HepG2 (cell line): ENCODE measurements around the gene TNFAIP8L2. TPM values are rescaled to one million over a fixed set of nuclear protein-coding genes. Genes with fewer than 3 reads are reported as not detected.

ENCODE experiments used
- CSRNP1 ChIP-seq: sonication (generic); formaldehyde crosslinking; IDR thresholded peaks from 2 replicates; pipeline ENCODE4 v1.8.1; 2023; ENCODE audit warnings: mild to moderate bottlenecking, missing genetic modification reagents
- ERF ChIP-seq: IDR thresholded peaks from 2 replicates; pipeline ENCODE4 v1.6.1; 2018; ENCODE audit warnings: missing biosample characterization, missing genetic modification reagents
- GPN1 ChIP-seq: sonication (generic); formaldehyde crosslinking; IDR thresholded peaks from 2 replicates; pipeline ENCODE4 v1.5.1; 2020; ENCODE audit warnings: missing genetic modification reagents, borderline replicate concordance
- HNRNPLL ChIP-seq: fragments of 200-400 bp; formaldehyde crosslinking; IDR thresholded peaks from 2 replicates; pipeline ENCODE4 v1.6.1; 2017; ENCODE audit warnings: mild to moderate bottlenecking, low read depth, low read length; ENCODE audit not compliant: poor library complexity, severe bottlenecking
- NCOA1 ChIP-seq: sonication (generic); formaldehyde crosslinking; IDR thresholded peaks from 2 replicates; pipeline ENCODE4 v1.9.0; 2021; ENCODE audit warnings: missing genetic modification reagents
- NCOA2 ChIP-seq: sonication (generic); formaldehyde crosslinking; IDR thresholded peaks from 2 replicates; pipeline ENCODE4 v1.8.0; 2022; ENCODE audit warnings: inconsistent platforms
- PCBP2 ChIP-seq: fragments of 200-400 bp; formaldehyde crosslinking; optimal IDR thresholded peaks from 2 replicates; pipeline ENCODE3; 2018; ENCODE audit warnings: low read length, low read depth; ENCODE audit not compliant: poor library complexity, severe bottlenecking
- POLR2AphosphoS2 ChIP-seq: IDR thresholded peaks from 2 replicates; pipeline ENCODE4 v1.6.1; 2011; ENCODE audit warnings: low read depth, low read length, improper control_type of control experiment
- RARG ChIP-seq: sonication (generic); formaldehyde crosslinking; IDR thresholded peaks from 2 replicates; pipeline ENCODE4 v1.4.0; 2020; ENCODE audit warnings: low read depth, mild to moderate bottlenecking, missing genetic modification reagents
- RFX5 ChIP-seq: IDR thresholded peaks from 2 replicates; pipeline ENCODE4 v1.6.1; 2011; ENCODE audit warnings: low read depth, low read length, improper control_type of control experiment
- SNAPC2 ChIP-seq: sonication (generic); formaldehyde crosslinking; IDR thresholded peaks from 2 replicates; pipeline ENCODE4 v1.8.1; 2022; ENCODE audit warnings: mild to moderate bottlenecking, missing genetic modification reagents
- ZKSCAN5 ChIP-seq: sonication (generic); formaldehyde crosslinking; IDR thresholded peaks from 2 replicates; pipeline ENCODE4 v1.5.1; 2020; ENCODE audit warnings: mild to moderate bottlenecking, missing genetic modification reagents
- ZNF660 ChIP-seq: sonication (generic); formaldehyde crosslinking; IDR thresholded peaks from 2 replicates; pipeline ENCODE4 v1.5.1; 2020; ENCODE audit warnings: mild to moderate bottlenecking, low read depth, missing genetic modification reagents, borderline replicate concordance
- ZNF674 ChIP-seq: sonication (generic); formaldehyde crosslinking; IDR thresholded peaks from 2 replicates; pipeline ENCODE4 v1.5.0; 2020; ENCODE audit warnings: low read depth, mild to moderate bottlenecking, missing genetic modification reagents
- ZSCAN29 ChIP-seq: sonication (generic); formaldehyde crosslinking; conservative IDR thresholded peaks from 2 replicates; pipeline ENCODE4 v1.4.0; 2020; ENCODE audit warnings: mild to moderate bottlenecking, missing genetic modification reagents
- polyA plus RNA-seq, 8 experiments: library from polyadenylated mRNA; depleted of rRNA in 3 of 8; stranded (reverse) in 7 of 8; unstranded in 1 of 8; fragments of >200 nt; fragmentation: Illumina TruSeq in 4 of 8; extraction: Trizol in 4 of 8; gene quantifications; 2 replicates each; pipeline versions ENCODE4 v1.2.1 to v1.2.3, GENCODE V29; 2011 to 2016; ENCODE audit warnings: low read depth in 4 of 8, missing spikeins in 1 of 8, mixed read lengths in 1 of 8; ENCODE audit not compliant: insufficient read depth in 1 of 8
- total RNA-seq, 5 experiments: library from RNA; depleted of rRNA; stranded (reverse); fragments of >200 nt; fragmentation: Illumina TruSeq; extraction: Trizol; gene quantifications; 2 replicates each; pipeline ENCODE4 v1.2.3, GENCODE V29; 2016; ENCODE audit warnings: low read depth in 1 of 5
- TF ChIP-seq, protein P1 (sequence below), 2 experiments: sonication (generic) in 1 of 2; formaldehyde crosslinking in 1 of 2; IDR thresholded peaks; 2 replicates each; pipeline versions ENCODE4 v1.6.1 to v1.9.0; 2014 to 2022; ENCODE audit warnings: antibody characterized with exemption in 1 of 2, borderline replicate concordance in 1 of 2, inconsistent platforms in 1 of 2, low read depth in 1 of 2, missing genetic modification reagents in 1 of 2
- TF ChIP-seq, protein P2 (sequence below), 2 experiments: sonication (generic) in 1 of 2; formaldehyde crosslinking in 1 of 2; IDR thresholded peaks; 2 replicates each; pipeline versions ENCODE4 v1.4.0 to v1.6.1; 2016 to 2020; ENCODE audit warnings: borderline replicate concordance in 1 of 2, low read depth in 1 of 2, mild to moderate bottlenecking in 1 of 2, missing genetic modification reagents in 1 of 2

The TNFAIP8L2 gene
- total and polyA plus RNA-seq, 2 of the 13 experiments (the other 11 are each of a cell fraction or from before 2014, with no cell fraction given), result not detected

GRCh38 chr1:151146412-151147131 is 9.9 kb upstream of the TNFAIP8L2 start, which contains the start of gene SEMA6C (continued):
- TF ChIP-seq SNAPC2 (CRISPR knock-in tag) (no peak), ZSCAN29 (CRISPR knock-in tag) (no peak), GPN1 (no peak), NCOA1 (no peak), ZKSCAN5 (CRISPR knock-in tag) (no peak), RARG (CRISPR knock-in tag) (no peak), NCOA2 (CRISPR knock-in tag) (no peak; the same call in 1 of the 2 replicates), ZNF674 (CRISPR knock-in tag) (peak; percentile 61; the same call in 1 of the 2 replicates), PCBP2 (no peak), POLR2AphosphoS2 (no peak), HNRNPLL (peak; percentile 84), ERF (CRISPR knock-in tag) (no peak; the same call in 1 of the 2 replicates), ZNF660 (CRISPR knock-in tag) (no peak), CSRNP1 (CRISPR knock-in tag) (no peak), RFX5 (no peak)
- TF ChIP-seq, protein P1, sequence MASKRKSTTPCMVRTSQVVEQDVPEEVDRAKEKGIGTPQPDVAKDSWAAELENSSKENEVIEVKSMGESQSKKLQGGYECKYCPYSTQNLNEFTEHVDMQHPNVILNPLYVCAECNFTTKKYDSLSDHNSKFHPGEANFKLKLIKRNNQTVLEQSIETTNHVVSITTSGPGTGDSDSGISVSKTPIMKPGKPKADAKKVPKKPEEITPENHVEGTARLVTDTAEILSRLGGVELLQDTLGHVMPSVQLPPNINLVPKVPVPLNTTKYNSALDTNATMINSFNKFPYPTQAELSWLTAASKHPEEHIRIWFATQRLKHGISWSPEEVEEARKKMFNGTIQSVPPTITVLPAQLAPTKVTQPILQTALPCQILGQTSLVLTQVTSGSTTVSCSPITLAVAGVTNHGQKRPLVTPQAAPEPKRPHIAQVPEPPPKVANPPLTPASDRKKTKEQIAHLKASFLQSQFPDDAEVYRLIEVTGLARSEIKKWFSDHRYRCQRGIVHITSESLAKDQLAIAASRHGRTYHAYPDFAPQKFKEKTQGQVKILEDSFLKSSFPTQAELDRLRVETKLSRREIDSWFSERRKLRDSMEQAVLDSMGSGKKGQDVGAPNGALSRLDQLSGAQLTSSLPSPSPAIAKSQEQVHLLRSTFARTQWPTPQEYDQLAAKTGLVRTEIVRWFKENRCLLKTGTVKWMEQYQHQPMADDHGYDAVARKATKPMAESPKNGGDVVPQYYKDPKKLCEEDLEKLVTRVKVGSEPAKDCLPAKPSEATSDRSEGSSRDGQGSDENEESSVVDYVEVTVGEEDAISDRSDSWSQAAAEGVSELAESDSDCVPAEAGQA (IDR thresholded peaks at IDR 0.05; ENCODE audit: low read depth), result no peak
- TF ChIP-seq, protein P1 (CRISPR knock-in tag; IDR thresholded peaks at IDR 0.05; ENCODE audit: borderline replicate concordance), result no peak
- TF ChIP-seq, protein P2, sequence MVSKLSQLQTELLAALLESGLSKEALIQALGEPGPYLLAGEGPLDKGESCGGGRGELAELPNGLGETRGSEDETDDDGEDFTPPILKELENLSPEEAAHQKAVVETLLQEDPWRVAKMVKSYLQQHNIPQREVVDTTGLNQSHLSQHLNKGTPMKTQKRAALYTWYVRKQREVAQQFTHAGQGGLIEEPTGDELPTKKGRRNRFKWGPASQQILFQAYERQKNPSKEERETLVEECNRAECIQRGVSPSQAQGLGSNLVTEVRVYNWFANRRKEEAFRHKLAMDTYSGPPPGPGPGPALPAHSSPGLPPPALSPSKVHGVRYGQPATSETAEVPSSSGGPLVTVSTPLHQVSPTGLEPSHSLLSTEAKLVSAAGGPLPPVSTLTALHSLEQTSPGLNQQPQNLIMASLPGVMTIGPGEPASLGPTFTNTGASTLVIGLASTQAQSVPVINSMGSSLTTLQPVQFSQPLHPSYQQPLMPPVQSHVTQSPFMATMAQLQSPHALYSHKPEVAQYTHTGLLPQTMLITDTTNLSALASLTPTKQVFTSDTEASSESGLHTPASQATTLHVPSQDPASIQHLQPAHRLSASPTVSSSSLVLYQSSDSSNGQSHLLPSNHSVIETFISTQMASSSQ (IDR thresholded peaks at IDR 0.05; ENCODE audit: low read depth), result no peak
- TF ChIP-seq, protein P2 (CRISPR knock-in tag; IDR thresholded peaks at IDR 0.05; ENCODE audit: borderline replicate concordance), result no peak
